Measurements from ENCODE around the gene HSPA14. TPM values are rescaled to one million over a fixed set of nuclear protein-coding genes. Genes with fewer than 3 reads are reported as not detected.

The HSPA14 gene
- total and polyA plus RNA-seq, 10 of the 15 experiments (the other 5 are each of a cell fraction or from before 2014, with no cell fraction given): 26.6 to 56.1 (median 34.3) TPM

GRCh38 chr10:14878266-14879123 is 40.4 kb downstream of the HSPA14 start, which contains the start of gene SUV39H2 (continued):
- TF ChIP-seq EED (IDR thresholded peaks at IDR 0.05; ENCODE audit: low read depth) (peak; percentile 63), USF1 (IDR thresholded peaks at IDR 0.05; ENCODE audit: borderline replicate concordance, extremely low read length, insufficient read depth, low read depth, low read length) (peak; percentile 33), IKZF1 (conservative IDR thresholded peaks at IDR 0.05) (peak; percentile 95), BHLHE40 (IDR thresholded peaks at IDR 0.05; ENCODE audit: borderline replicate concordance in 1 of 2, low read depth in 2 of 2, low read length in 1 of 2) (peak; percentile 40 to 88; a peak in 3 of 4 replicates), YBX1 (IDR thresholded peaks at IDR 0.05) (no peak), SRF (IDR thresholded peaks at IDR 0.05; ENCODE audit: low read depth in 2 of 2, low read length in 2 of 2) (0 out of 4 replicates have a peak, but pooled peaks of 1 of the 2 experiments have one; percentile 7), STAT3 (IDR thresholded peaks at IDR 0.05; ENCODE audit: low read depth, low read length) (no peak), TCF12 (IDR thresholded peaks at IDR 0.05; ENCODE audit: low read depth, low read length) (no peak), PKNOX1 (IDR thresholded peaks at IDR 0.05) (peak; percentile 54), NFXL1 (IDR thresholded peaks at IDR 0.05; ENCODE audit: borderline replicate concordance) (no peak), EP300 (IDR thresholded peaks at IDR 0.05; ENCODE audit: borderline replicate concordance in 1 of 2, control insufficient read depth in 1 of 2, low read depth in 2 of 2, low read length in 2 of 2) (no peak), E2F4 (IDR thresholded peaks at IDR 0.05; ENCODE audit: low read depth, low read length) (peak; percentile 92), FOXK2 (IDR thresholded peaks at IDR 0.05) (no peak), MTA3 (IDR thresholded peaks at IDR 0.05; ENCODE audit: borderline replicate concordance, low read length) (no peak), NR2C1 (IDR thresholded peaks at IDR 0.05) (peak; percentile 30; the same call in 1 of the 2 replicates), RUNX3 (IDR thresholded peaks at IDR 0.05; ENCODE audit: low read length) (peak; percentile 39), ZNF24 (IDR thresholded peaks at IDR 0.05) (no peak), EGR1 (IDR thresholded peaks at IDR 0.05; ENCODE audit: borderline replicate concordance in 1 of 2, low read depth in 2 of 2, low read length in 2 of 2) (peak in 1 of 2 experiments; percentile 20; a peak in 1 of 3 replicates), JUND (IDR thresholded peaks at IDR 0.05; ENCODE audit: low read depth, low read length) (no peak), ASH2L (IDR thresholded peaks at IDR 0.05; ENCODE audit: borderline replicate concordance, low read depth) (peak; percentile 89; the same call in 1 of the 2 replicates), CHD1 (IDR thresholded peaks at IDR 0.05; ENCODE audit: low read depth, low read length) (no peak), MYB (IDR thresholded peaks at IDR 0.05; ENCODE audit: borderline replicate concordance, low read depth, low read length) (no peak), MEF2B (IDR thresholded peaks at IDR 0.05; ENCODE audit: partially characterized antibody, poor library complexity, severe bottlenecking) (no peak)
- TF ChIP-seq, protein P1, sequence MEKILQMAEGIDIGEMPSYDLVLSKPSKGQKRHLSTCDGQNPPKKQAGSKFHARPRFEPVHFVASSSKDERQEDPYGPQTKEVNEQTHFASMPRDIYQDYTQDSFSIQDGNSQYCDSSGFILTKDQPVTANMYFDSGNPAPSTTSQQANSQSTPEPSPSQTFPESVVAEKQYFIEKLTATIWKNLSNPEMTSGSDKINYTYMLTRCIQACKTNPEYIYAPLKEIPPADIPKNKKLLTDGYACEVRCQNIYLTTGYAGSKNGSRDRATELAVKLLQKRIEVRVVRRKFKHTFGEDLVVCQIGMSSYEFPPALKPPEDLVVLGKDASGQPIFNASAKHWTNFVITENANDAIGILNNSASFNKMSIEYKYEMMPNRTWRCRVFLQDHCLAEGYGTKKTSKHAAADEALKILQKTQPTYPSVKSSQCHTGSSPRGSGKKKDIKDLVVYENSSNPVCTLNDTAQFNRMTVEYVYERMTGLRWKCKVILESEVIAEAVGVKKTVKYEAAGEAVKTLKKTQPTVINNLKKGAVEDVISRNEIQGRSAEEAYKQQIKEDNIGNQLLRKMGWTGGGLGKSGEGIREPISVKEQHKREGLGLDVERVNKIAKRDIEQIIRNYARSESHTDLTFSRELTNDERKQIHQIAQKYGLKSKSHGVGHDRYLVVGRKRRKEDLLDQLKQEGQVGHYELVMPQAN (conservative IDR thresholded peaks at IDR 0.05): peak; percentile 98

All from GM12878 (cell line).